ENCODE data around the gene ASPM.

GRCh38 chr1:197083474-197083873, 63.0 kb downstream of the ASPM start:
- TF ChIP-seq CTCF (IDR thresholded peaks at IDR 0.05) (no peak), MYC (IDR thresholded peaks at IDR 0.05; ENCODE audit: borderline replicate concordance, low read length) (no peak)
